ENCODE data around the gene MSTN.
"Not testable (repeated sequence)": the region's sequence is repeated elsewhere in the genome, so short reads cannot be mapped to it uniquely, and the experiment has no call there.

Gene MSTN

DNA sequence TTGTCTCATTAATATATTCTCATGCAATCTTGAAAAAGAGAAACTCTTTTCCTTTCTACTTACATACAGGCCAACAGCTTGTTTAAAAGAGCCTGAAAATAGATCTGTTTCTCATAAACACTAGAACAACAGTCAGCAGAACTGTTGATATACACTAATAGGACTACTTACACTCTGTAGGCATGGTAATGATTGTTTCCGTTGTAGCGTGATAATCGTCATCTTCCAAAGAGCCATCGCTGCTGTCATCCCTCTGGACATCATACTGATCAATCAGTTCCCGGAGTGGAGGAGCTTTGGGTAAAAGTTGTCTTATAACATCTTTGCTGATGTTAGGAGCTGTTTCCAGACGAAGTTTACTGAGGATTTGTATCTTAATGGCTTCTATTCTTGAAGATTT, 476 bp downstream of the MSTN start:
- no peak for DNase-seq

DNA sequence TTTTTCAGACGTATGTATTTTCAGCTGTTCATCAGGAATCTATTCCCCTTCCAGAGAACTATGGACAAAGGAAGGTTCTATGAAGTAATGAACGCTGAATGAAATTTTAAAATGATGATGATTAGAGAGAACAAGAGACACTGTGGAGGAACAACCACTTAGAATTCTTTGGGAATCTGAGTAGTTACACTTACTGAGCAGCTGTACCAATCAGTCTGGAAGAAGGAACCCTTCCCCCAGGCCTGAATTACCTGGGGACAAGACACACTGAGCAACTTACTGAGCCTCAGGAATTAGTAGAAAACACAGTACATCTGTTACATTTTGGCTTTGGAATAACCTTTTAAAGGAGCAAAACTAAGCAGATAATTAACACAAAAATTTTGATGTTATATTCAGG, 1.9 kb downstream of the MSTN start:
- no peak for DNase-seq

DNA sequence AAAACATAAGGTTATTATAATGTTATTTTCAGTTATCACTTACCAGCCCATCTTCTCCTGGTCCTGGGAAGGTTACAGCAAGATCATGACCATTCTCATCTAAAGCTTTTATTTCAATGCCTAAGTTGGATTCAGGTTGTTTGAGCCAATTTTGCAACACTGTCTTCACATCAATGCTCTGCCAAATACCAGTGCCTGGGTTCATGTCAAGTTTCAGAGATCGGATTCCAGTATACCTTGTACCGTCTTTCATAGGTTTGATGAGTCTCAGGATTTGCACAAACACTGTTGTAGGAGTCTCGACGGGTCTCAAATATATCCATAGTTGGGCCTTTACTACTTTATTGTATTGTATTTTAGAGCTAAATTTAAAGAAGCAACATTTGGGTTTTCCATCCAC, 2.5 kb downstream of the MSTN start:
- DNase-seq: no peak

- DNase-seq: no peak
Observed at GRCh38 chr2:190053426-190053825, 9.1 kb downstream of the MSTN start.

- no peak for DNase-seq
Observed at GRCh38 chr2:190052307-190052706, 10.2 kb downstream of the MSTN start.

DNA sequence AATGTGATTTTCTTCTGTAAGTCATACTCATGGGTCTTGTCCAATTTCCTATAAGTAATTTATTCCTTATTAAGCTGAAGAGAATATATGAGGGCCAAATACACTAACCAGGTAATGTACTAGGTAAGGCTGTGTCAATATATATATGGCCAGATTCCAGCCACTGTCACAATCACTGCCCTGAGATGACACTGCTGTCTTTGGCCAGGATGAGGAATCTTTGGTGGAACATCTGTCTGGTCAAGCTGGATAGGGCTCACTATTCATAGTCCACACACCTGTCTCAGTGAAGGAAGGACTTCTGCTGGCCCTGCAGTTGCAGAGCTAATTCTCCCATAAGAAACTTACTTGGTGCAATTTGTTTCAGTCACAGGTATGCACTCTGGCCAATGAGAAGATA, 11.3 kb downstream of the MSTN start:
- DNase-seq: no peak

- no peak for DNase-seq
Observed at GRCh38 chr2:190050001-190050400, 12.5 kb downstream of the MSTN start.

DNA sequence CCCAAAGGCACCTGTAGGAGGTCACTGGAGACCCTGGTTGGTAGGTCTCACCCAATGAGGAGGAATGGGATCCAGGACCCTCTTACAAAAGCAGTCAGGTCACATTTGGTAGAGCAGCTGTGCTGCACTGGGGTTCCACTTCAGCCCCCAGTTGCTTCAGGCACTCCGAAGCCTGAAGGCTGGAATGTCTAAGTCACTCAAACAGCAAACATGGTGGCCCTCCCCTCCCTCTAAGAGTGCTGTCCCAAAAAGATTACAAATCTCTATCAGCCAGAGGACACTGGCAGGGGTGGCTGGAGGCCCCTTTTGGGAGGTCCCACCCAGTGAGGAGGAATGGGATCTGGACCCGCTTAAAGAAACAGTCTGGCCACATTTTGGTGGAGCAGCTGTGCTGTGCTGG, 17.7 kb downstream of the MSTN start:
- DNase-seq: no peak

DNA sequence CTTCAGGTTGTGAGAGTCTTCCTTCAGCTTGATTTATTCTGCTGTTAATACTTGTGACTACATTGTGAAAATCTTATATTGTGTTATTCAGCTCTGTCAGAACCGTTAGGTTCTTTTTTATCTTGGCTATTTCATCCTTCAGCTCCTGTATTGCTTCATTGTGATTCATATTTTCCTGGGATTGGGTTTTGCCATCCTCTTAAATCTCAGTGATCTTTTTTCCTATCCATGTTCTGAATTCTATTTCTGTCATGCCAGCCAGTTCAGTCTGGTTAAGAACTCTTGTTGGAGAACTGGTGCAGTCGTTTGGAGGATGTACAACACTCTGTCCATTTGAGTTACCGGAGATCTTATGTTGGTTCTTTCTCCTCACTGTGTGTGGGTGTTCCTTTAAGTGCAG, 19.1 kb downstream of the MSTN start:
- DNase-seq: no peak

GRCh38 chr2:190036071-190036470, 26.5 kb downstream of the MSTN start:
- no peak for DNase-seq

- DNase-seq: not testable (repeated sequence)
Observed at GRCh38 chr2:190034417-190034816, 28.1 kb downstream of the MSTN start.

DNA sequence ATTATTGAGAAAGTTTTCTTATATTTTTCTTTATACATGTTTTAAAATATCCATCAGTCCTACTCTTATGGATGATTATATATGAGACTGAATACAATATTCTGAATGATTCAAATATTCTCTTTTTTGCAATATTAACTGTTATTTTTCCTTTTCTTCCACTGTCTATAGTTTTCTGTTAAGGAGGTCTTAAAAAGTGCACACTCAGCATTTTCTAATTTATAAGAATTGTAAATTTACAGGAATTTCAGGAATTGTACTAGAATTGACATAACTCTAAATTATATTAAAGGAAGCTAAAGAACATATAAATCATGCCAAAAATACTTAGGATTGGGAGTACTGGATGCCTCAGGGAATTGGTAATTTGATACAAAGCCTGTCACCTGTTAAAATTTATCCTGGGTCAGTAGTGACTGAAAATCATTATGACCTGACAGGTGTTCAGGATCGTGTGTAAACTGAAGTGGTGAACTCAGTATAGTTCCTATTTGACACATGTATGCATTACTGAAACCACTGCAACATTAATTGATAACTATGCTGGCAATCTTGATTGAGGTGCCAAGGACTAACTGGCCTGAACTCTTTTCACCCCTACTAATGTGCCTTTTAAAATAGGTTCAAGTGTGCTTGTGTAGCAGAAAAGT, 30.4 kb downstream of the MSTN start:
- no peak for DNase-seq

- no peak for DNase-seq
Observed at GRCh38 chr2:190023860-190024259, 38.7 kb downstream of the MSTN start.

GRCh38 chr2:190020720-190021119, 41.8 kb downstream of the MSTN start:
- no peak for DNase-seq

- no peak for DNase-seq
Observed at GRCh38 chr2:190017837-190018236, 44.7 kb downstream of the MSTN start.

- DNase-seq: not testable (repeated sequence)
Observed at GRCh38 chr2:190015969-190016368, 46.6 kb downstream of the MSTN start.
